ENCODE measurements around the gene CHAF1B.
"Not testable (repeated sequence)": the region's sequence is repeated elsewhere in the genome, so short reads cannot be mapped to it uniquely, and the experiment has no call there.

The CHAF1B gene

GRCh38 chr21:36388835-36389234 lies 3.6 kb downstream of the CHAF1B start:
- no peak for DNase-seq (ENCODE audit: low read depth)

- DNase-seq (ENCODE audit: low read depth), result not testable (repeated sequence)
These were observed 6.5 kb downstream of the CHAF1B start for GRCh38 chr21:36391649-36392048.

- no peak for DNase-seq (ENCODE audit: low read depth)
These were observed 10.3 kb downstream of the CHAF1B start for GRCh38 chr21:36395353-36396111.

GRCh38 chr21:36396325-36396724 lies 11.1 kb downstream of the CHAF1B start:
- DNase-seq (ENCODE audit: low read depth), result no peak

- no peak for DNase-seq (ENCODE audit: low read depth)
These were observed 11.8 kb downstream of the CHAF1B start for GRCh38 chr21:36396971-36397370.

- no peak for DNase-seq (ENCODE audit: low read depth)
These were observed 12.4 kb downstream of the CHAF1B start for GRCh38 chr21:36397606-36398005.

- DNase-seq (ENCODE audit: low read depth), result not testable (repeated sequence)
These were observed 14.5 kb downstream of the CHAF1B start for GRCh38 chr21:36399736-36400135.

GRCh38 chr21:36400719-36401118 lies 15.5 kb downstream of the CHAF1B start:
- no peak for DNase-seq (ENCODE audit: low read depth)

GRCh38 chr21:36402339-36402738 lies 17.1 kb downstream of the CHAF1B start:
- DNase-seq (ENCODE audit: low read depth), result no peak

GRCh38 chr21:36403713-36404112 lies 18.5 kb downstream of the CHAF1B start:
- no peak for DNase-seq (ENCODE audit: low read depth)

- no peak for DNase-seq (ENCODE audit: low read depth)
These were observed 23.4 kb downstream of the CHAF1B start for GRCh38 chr21:36408568-36408967.

- no peak for DNase-seq (ENCODE audit: low read depth)
These were observed 26.1 kb downstream of the CHAF1B start for GRCh38 chr21:36411301-36411700.

- DNase-seq (ENCODE audit: low read depth), result no peak
These were observed 27.7 kb downstream of the CHAF1B start for GRCh38 chr21:36412916-36413315.

- DNase-seq (ENCODE audit: low read depth), result no peak
These were observed 30.2 kb downstream of the CHAF1B start for GRCh38 chr21:36415375-36415774.

GRCh38 chr21:36419241-36419640 lies 34.0 kb downstream of the CHAF1B start:
- DNase-seq (ENCODE audit: low read depth), result no peak

GRCh38 chr21:36419996-36420395 lies 34.8 kb downstream of the CHAF1B start:
- DNase-seq (ENCODE audit: low read depth), result peak; percentile 67

- DNase-seq (ENCODE audit: low read depth), result no peak
These were observed 35.6 kb downstream of the CHAF1B start for GRCh38 chr21:36420571-36421339.

- DNase-seq (ENCODE audit: low read depth), result peak; percentile 72
These were observed 37.3 kb downstream of the CHAF1B start for GRCh38 chr21:36422279-36423098.

- DNase-seq (ENCODE audit: low read depth), result peak; percentile 54
These were observed 38.7 kb downstream of the CHAF1B start for GRCh38 chr21:36423771-36424433.

- DNase-seq (ENCODE audit: low read depth), result no peak
These were observed 39.4 kb downstream of the CHAF1B start for GRCh38 chr21:36424592-36424991.

GRCh38 chr21:36425286-36425685 lies 40.1 kb downstream of the CHAF1B start:
- DNase-seq (ENCODE audit: low read depth), result no peak

- no peak for DNase-seq (ENCODE audit: low read depth)
These were observed 42.3 kb downstream of the CHAF1B start for GRCh38 chr21:36427502-36427901.

Measured in CMK (cell line).